GM18505 (cell line): ENCODE data around the gene RBM11.
A peak's percentile ranks its signal among the peaks of the same experiment; 100 is the strongest.
"Not testable (repeated sequence)": the region's sequence is repeated elsewhere in the genome, so short reads cannot be mapped to it uniquely, and the experiment has no call there.

Source experiments
- ATAC-seq: cut with Tn5 transposase; IDR thresholded peaks from one replicate; pipeline ENCODE4 v1.9.1; 2021; ENCODE audit not compliant: unreplicated experiment
- POLR2A ChIP-seq: IDR thresholded peaks from 4 replicates; pipeline ENCODE4 v1.6.1; 2011; ENCODE audit warnings: borderline replicate concordance; ENCODE audit not compliant: insufficient read depth, insufficient read length; ENCODE audit errors: extremely low read depth

The RBM11 gene, protein sequence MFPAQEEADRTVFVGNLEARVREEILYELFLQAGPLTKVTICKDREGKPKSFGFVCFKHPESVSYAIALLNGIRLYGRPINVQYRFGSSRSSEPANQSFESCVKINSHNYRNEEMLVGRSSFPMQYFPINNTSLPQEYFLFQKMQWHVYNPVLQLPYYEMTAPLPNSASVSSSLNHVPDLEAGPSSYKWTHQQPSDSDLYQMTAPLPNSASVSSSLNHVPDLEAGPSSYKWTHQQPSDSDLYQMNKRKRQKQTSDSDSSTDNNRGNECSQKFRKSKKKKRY

DNA sequence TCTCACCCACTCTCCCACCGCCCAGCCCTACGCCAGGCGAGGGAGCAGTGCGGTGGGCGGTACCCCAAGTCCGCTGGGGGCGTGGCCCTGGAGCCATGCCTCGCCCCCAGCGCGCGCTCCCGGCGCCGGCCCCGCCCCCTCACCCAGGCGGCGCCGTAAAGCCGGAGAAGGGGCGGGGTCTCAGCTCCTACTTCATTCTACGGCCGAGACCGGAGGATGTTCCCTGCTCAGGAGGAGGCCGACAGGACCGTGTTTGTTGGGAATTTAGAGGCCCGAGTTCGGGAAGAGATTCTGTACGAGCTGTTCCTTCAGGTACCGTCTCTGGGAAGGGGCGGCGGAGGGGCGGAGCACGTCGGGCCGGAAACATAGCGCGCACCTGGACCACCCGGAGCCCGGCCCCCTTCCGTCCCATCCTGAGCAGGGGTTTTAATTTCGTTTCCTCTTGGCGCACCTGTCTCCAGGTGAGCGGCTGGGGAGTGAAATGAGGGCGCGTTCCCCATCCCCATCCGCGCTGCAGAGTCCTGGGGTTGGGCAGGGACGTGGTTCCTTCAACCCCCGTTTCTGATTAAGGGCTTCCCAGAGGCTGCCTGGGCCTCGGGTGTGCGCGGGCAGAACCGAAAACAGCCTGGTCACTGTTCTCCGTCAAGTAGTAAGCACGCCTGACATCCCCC lies at the start of gene RBM11:
TSS of gene RBM11 (plus strand) at position 187 of the 671 bp plus-strand sequence. CDS start at position 217, 30 bp downstream.
- no peak for TF ChIP-seq POLR2A
- peak; percentile 99 for ATAC-seq

DNA sequence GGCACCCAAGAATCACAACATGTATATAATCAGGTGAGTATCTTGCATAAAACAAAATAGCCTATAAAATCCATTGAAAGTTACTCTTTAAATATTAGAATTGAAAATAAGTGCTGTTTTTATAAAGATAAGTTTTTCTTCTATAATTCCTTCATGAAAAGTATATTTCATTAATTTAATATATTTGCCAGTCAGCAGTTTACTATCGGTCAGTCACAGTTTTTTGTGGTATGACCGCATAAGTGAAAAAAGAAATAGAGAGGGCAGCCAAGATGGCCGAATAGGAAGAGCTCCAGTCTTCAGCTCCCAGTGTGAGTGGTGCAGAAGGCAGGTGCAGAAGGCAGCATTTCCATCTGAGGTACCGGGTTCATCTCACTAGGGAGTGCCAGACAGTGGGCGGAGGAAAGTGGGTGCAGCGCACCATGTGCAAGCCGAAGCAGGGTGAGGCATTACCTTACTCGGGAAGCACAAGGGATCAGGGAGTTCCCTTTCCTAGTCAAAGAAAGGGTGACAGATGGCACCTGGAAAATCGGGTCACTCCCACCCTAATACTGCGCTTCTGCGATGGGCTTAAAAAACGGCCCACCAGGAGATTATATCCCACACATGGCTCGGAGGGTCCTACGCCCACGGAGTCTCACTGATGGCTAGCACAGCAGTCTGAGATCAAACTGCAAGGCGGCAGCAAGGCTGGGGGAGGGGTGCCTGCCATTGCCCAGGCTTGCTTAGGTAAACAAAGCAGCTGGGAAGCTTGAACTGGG lies 49.3 kb upstream of the RBM11 start:
- not testable (repeated sequence) for ATAC-seq

DNA sequence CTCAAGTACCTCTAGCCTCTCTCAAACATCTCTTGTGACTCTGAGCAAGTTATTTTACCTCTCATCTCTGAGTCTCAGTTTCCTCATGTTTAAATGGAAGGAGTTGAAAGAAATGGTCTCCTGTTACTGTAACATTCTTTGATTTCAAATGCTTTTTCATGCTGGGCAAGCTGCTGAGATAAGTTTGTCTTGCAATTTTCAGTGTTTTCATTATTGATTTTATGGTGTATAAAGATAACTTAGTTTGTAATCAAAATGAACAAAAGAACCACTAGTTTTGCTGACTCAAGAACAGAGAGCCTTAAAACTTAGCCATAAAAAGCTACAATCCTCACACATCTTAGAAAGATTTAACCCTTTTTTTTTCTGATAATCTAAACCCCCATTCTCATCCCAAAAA lies 9.7 kb upstream of the RBM11 start:
- no peak for ATAC-seq
- no peak for TF ChIP-seq POLR2A

DNA sequence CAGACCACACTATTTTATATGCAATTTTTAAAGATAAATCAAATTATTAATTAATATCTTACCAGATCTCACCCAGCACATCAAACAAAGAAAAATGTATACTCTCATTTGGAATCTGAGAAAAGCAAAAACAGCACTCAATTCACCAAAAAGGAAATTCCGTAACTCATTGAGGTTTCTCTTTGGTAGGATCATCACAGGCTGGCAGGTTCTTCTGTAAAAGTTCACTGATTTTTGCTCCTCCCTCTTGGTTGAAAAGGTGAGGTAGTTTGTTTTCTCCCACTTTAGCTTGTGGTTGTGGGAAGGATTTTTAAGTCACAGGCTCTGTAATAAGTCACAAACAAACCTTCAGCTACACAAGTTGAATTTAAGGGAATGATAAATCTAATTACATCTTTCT lies 5.2 kb upstream of the RBM11 start, which contains the start of gene LIPI:
TSS of gene LIPI (minus strand) at position 218 of the 400 bp plus-strand sequence. CDS start at position 108, 110 bp downstream.
- ATAC-seq = no peak

DNA sequence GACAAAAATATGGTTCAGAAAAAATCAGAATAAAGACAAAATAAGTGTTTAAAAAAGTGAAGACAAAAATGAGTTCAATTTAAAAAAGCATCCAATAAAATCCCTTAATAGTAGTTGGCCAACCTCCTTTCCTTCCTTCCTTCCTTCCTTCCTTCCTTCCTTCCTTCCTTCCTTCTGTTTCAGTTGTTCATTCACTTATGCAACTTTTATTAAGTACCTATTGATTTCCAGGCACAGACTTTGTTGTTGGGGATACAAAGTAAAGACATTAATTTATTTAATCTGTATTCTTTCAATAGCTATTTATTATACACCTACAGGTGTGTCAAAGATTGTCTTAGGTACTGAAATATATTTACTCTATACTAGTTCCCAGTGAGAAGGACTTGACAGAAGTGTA lies 2.8 kb upstream of the RBM11 start:
- no peak for ATAC-seq
- TF ChIP-seq POLR2A = no peak

More for the DNA sequence above, 5.2 kb upstream of the RBM11 start, which contains the start of gene LIPI:
- no peak for TF ChIP-seq POLR2A

DNA sequence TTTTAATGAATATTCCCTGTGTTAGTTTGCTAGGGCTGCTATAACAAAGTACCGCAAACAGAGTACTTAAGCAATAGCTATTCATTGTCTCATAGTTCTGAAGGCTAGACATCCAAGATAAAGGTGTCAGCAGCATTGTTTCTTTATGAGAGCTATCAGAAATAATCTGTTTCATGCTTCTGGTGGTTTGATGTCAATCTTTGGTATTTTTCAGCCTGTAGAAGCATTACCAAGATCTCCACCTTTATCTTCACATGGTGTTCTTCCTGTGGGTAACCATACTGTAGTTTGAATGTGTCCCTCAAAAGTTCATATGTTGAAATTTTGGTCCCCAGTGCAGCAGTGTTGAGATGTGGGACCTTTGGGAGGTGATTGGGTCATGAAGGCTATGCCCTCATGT lies 7.4 kb downstream of the RBM11 start:
- no peak for ATAC-seq
- TF ChIP-seq POLR2A = no peak

DNA sequence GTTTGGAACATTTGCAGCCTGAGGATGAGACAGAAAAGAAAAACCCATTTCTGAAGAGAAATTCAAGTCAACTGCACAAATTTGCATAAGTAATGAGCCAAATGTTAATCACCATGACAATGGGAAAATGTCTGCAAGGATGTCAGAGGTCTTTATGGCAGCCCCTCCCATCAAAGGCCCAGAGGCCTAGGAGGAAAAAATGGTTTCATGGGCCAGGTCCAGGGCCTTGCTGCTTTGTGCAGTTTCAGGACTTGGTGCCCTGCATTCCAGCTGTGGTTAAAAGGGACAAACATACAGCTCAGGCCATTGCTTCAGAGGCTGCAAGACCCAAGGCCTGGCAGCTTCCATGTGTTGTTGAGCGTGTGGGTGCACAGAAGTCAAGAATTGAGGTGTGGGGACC lies 13.4 kb downstream of the RBM11 start:
- ATAC-seq = no peak
- TF ChIP-seq POLR2A = no peak

DNA sequence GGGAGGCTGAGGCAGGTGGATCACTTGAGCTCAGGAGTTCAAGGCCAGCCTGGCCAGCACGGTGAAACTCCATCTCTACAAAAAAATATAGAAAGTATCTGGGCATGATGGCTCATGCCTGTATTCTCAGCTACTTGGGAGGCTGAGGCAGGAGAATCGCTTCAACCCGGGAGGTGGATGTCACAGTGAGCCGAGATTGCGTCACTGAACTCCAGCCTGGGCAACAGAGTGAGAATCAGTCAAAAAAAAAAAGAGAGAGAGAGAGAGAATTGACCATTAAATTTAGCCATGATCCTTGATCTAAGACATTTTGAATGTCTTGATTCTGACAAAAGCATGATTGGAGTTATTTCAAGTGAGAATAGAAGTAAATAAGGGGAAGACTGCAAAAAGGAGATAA lies 19.1 kb downstream of the RBM11 start:
- no peak for TF ChIP-seq POLR2A
- ATAC-seq = no peak

DNA sequence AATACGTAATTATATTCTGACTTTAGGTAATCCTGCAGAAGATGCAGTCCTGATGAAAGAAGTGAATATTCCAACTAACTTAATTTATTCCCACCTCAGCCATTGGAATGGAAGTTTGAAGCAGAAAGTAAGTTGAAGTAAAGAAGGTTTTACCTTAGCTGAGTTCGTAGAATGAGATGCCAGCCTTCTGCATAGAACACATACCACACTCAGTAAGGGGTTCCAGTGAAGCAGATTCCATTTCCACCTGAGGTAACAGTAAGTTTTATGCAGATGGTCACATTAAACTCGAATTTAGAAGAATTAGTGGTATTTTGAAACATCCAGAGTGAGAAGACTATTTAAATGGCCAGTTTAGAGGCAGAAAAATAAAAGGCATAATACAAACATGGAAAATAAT lies 20.2 kb downstream of the RBM11 start:
- ATAC-seq = no peak
- no peak for TF ChIP-seq POLR2A

DNA sequence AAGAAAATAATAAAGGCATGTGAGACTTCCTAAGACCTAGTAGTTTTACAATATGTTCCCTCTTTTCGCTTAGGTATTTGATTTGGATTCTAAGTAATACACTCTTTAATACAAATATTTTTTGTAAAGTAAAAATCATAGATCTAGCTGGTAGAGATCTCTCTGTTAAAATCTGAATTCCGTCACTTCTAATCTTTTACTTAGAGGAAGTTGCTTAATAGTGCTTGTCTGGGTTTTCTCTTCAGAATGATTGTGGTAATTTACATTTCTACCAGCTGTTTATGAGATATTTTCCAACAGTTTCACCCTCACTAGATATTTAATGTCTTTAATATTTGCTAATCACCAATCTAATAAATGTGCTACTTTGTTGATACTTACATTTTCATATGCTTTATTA lies 23.3 kb downstream of the RBM11 start:
- no peak for TF ChIP-seq POLR2A
- no peak for ATAC-seq

DNA sequence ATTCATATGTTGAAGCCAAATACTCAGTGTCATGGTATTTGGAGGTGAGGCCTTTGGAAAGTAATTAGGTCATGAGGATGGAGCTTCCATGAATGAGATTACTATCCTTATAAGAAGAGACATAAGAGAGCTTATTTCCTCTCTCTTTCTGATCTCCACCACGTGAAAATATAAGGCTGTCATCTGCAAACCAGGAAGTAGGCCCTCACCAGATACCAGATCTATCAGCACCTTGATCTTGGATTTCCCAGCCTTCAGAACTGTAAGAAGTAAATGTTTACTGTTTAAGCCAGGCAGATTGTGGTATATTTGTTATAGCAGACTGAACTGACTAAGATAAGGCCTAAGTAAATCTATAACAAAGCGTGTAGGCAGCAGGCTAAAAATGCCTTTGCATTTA lies 25.3 kb downstream of the RBM11 start:
- no peak for ATAC-seq
- no peak for TF ChIP-seq POLR2A

DNA sequence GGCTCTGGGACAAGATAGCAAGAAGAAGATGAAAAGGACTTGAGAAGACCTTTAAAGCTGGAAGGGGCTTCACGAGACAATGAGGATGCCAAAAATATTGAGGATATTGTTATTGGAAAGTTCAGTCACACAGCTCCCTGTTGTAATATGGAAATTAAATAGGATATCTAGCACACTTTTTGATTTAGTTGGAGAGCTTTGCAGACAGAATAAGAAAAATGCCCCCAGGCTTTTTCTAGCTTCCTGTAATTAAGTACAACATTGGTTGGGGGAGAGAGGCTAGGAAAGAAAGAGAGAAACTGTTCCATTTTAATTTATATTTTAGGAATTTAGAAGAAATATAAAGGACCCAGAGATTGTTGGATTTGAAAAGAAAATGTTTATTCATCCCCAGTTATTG lies 27.5 kb downstream of the RBM11 start:
- ATAC-seq = no peak
- TF ChIP-seq POLR2A = no peak

DNA sequence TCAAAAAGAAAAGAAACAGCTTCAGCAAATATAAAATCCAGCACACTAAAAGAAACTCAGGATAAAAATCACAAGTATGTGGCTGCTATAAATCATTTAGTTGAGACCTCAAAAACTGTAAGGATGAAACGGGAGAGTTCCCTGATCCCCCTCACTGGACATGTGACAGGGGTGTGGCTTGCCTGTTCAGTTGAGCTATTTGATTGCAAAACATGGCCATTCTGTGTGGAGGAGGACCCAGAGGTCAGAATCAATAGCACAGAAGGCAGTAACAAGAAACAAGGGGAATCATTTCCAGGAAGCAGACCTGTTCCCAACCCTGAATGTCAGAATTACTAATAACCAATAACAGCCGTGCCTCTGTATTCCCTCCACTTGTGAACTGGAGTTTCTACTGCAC lies 27.9 kb downstream of the RBM11 start:
- no peak for TF ChIP-seq POLR2A
- ATAC-seq = no peak

DNA sequence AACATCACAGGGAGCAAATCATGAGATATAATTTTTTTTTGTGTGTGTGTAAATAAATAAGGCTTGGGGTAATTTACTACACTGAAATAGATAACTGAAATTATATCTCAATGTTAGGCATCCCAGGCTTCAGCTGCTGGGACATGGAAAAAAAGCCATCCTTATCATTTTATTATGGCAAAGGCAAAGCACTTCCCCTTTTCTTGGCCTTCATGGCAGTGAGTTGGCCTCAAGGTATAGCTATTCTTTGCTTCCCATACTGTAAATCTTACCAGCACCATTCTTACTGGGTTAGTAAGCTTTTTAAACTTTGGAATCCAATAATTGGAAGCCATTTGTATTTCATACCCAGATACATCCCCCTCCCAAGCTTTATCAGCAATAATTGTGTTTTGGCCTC lies 29.0 kb downstream of the RBM11 start:
- no peak for TF ChIP-seq POLR2A
- ATAC-seq = no peak
